Liver (tissue), 9 donors: Measurements from ENCODE around the gene CARTPT. TPM values are rescaled to one million over a fixed set of nuclear protein-coding genes. Genes with fewer than 3 reads are reported as not detected.

ENCODE experiments used
- DNase-seq: peaks from one replicate; pipeline ENCODE4 v3.0.0-alpha.2; 2017; ENCODE audit warnings: low spot score
- H3K27ac ChIP-seq, 2 donors: one replicate each; pipeline ENCODE4 v1.7.0; 2013; ENCODE audit warnings: inconsistent platforms in 2 of 2, low read length in 2 of 2, control low read depth in 1 of 2, low read depth in 1 of 2, mild to moderate bottlenecking in 1 of 2
- H3K27me3 ChIP-seq, 4 donors: one replicate each; pipeline versions ENCODE4 v1.6.1 to v1.7.0; 2013; ENCODE audit warnings: low read length in 3 of 4, inconsistent platforms in 1 of 4, mild to moderate bottlenecking in 1 of 4, moderate library complexity in 1 of 4; ENCODE audit not compliant: control insufficient read depth in 4 of 4, insufficient read depth in 4 of 4
- H3K36me3 ChIP-seq, 4 donors: one replicate each; pipeline versions ENCODE4 v1.6.1 to v1.7.0; 2013; ENCODE audit warnings: low read length in 3 of 4, mild to moderate bottlenecking in 3 of 4, low read depth in 1 of 4, moderate library complexity in 1 of 4; ENCODE audit not compliant: control insufficient read depth in 4 of 4, insufficient read depth in 3 of 4
- H3K4me1 ChIP-seq, 4 donors: one replicate each; pipeline versions ENCODE4 v1.6.1 to v1.7.0; 2013; ENCODE audit warnings: low read length in 3 of 4, mild to moderate bottlenecking in 3 of 4, moderate library complexity in 1 of 4; ENCODE audit not compliant: control insufficient read depth in 4 of 4, insufficient read depth in 4 of 4
- H3K4me3 ChIP-seq, 3 donors: one replicate each; pipeline versions ENCODE4 v1.6.1 to v1.7.0; 2013; ENCODE audit warnings: low read length in 3 of 3, control low read depth in 1 of 3, low read depth in 1 of 3, mild to moderate bottlenecking in 1 of 3
- H3K9ac ChIP-seq, 2 donors: one replicate each; pipeline ENCODE4 v1.7.0; 2013; ENCODE audit warnings: low read length in 2 of 2, mild to moderate bottlenecking in 2 of 2, moderate library complexity in 2 of 2, control low read depth in 1 of 2, low read depth in 1 of 2
- H3K9me3 ChIP-seq, 4 donors: one replicate each; pipeline versions ENCODE4 v1.6.1 to v1.7.0; 2013; ENCODE audit warnings: low read length in 3 of 4; ENCODE audit not compliant: control insufficient read depth in 4 of 4
- ATF3 ChIP-seq: IDR thresholded peaks from 2 replicates; pipeline ENCODE4 v1.6.1; 2016; ENCODE audit warnings: antibody characterized with exemption
- CTCF ChIP-seq: fragments of 150-350 bp; IDR thresholded peaks from 2 replicates; pipeline ENCODE4 v1.5.1; 2017; ENCODE audit warnings: improper control_type of control experiment, low read depth, low read length; ENCODE audit not compliant: missing input control
- EGR1 ChIP-seq, 2 donors: IDR thresholded peaks; 2 replicates each; pipeline ENCODE4 v1.6.1; 2016 to 2018; ENCODE audit warnings: antibody characterized with exemption in 2 of 2, low read depth in 2 of 2
- GABPA ChIP-seq, 2 donors: IDR thresholded peaks in 1 of 2; conservative IDR thresholded peaks in 1 of 2; 2 replicates each; pipeline ENCODE4 v1.6.1; 2016; ENCODE audit warnings: antibody characterized with exemption in 2 of 2, mild to moderate bottlenecking in 1 of 2, moderate library complexity in 1 of 2
- HNF4A ChIP-seq, 2 donors: conservative IDR thresholded peaks; 2 replicates each; pipeline ENCODE4 v1.6.1; 2016; ENCODE audit warnings: antibody characterized with exemption in 2 of 2, mild to moderate bottlenecking in 2 of 2
- HNF4G ChIP-seq: IDR thresholded peaks from 2 replicates; pipeline ENCODE4 v1.6.1; 2016; ENCODE audit warnings: antibody characterized with exemption
- JUND ChIP-seq, 2 donors: IDR thresholded peaks; 2 replicates each; pipeline ENCODE4 v1.6.1; 2016; ENCODE audit warnings: antibody characterized with exemption in 2 of 2
- MAX ChIP-seq: IDR thresholded peaks from 2 replicates; pipeline ENCODE4 v1.6.1; 2016; ENCODE audit warnings: antibody characterized with exemption
- NR2F2 ChIP-seq: IDR thresholded peaks from 2 replicates; pipeline ENCODE4 v1.6.1; 2016; ENCODE audit warnings: antibody characterized with exemption
- RAD21 ChIP-seq, 2 donors: IDR thresholded peaks; 2 replicates each; pipeline ENCODE4 v1.6.1; 2016; ENCODE audit warnings: antibody characterized with exemption in 2 of 2, mild to moderate bottlenecking in 2 of 2
- RXRA ChIP-seq, 2 donors: IDR thresholded peaks; 2 replicates each; pipeline ENCODE4 v1.6.1; 2017 to 2018; ENCODE audit warnings: antibody characterized with exemption in 2 of 2, mild to moderate bottlenecking in 1 of 2
- TAF1 ChIP-seq: conservative IDR thresholded peaks from 2 replicates; pipeline ENCODE4 v1.6.1; 2016; ENCODE audit warnings: antibody characterized with exemption, mild to moderate bottlenecking
- YY1 ChIP-seq: IDR thresholded peaks from 2 replicates; pipeline ENCODE4 v1.6.1; 2016; ENCODE audit warnings: antibody characterized with exemption, mild to moderate bottlenecking
- ZBTB33 ChIP-seq: IDR thresholded peaks from 2 replicates; pipeline ENCODE4 v1.6.1; 2016; ENCODE audit warnings: antibody characterized with exemption
- WGBS: extraction: QIAGEN DNeasy Blood & Tissue Kit; methylation state at CpG from one replicate; pipeline ENCODE4 v1.1.7; 2013; 5-methylcytosine and 5-hydroxymethylcytosine counted together
- polyA plus RNA-seq, 2 donors: library from polyadenylated mRNA; stranded (reverse) in 1 of 2; unstranded in 1 of 2; fragments of 200-250 nt in 1 of 2; fragments of >200 nt in 1 of 2; fragmentation: Nextera tagmentation in 1 of 2; extraction: Ambion mirVana in 1 of 2; gene quantifications; one replicate each; pipeline versions ENCODE4 v1.2.1 to v1.2.3, GENCODE V29; 2013 to 2015
- total RNA-seq, 2 donors: library from RNA; depleted of rRNA; stranded (reverse); fragments of >200 nt; gene quantifications; one replicate each; pipeline ENCODE4 v1.2.3, GENCODE V29; 2014
- donor health status: healthy.
- donor health status: healthy.
- donor health status: healthy.
- donor health status: healthy.
- donor health status: healthy.

Gene CARTPT
- total and polyA plus RNA-seq, 4 donors, result not detected

- no peak for TF ChIP-seq GABPA (IDR thresholded peaks at IDR 0.05 in 1 of 2, conservative IDR thresholded peaks at IDR 0.05 in 1 of 2)
Measured at GRCh38 chr5:71699751-71700150, 19.3 kb upstream of the CARTPT start (continued).

GRCh38 chr5:71700803-71701202, 18.3 kb upstream of the CARTPT start:
- peaks cover 0 to 5% (median 0%) of the 10 kb centered on the region in 4 donors for H3K27me3 ChIP-seq
- TF ChIP-seq RXRA (IDR thresholded peaks at IDR 0.05), result no peak
- TF ChIP-seq YY1, result no peak
- TF ChIP-seq GABPA (IDR thresholded peaks at IDR 0.05 in 1 of 2, conservative IDR thresholded peaks at IDR 0.05 in 1 of 2), result no peak
- no peak for TF ChIP-seq EGR1 (IDR thresholded peaks at IDR 0.05; ENCODE audit: low read depth in 2 of 2)
- no peak for TF ChIP-seq MAX
- TF ChIP-seq ATF3, result no peak
- TF ChIP-seq ZBTB33, result no peak
- no peaks in the 10 kb centered on the region for H3K4me1 ChIP-seq
- H3K27ac ChIP-seq, result no peak overlapping the region
- no peak for DNase-seq
- H3K36me3 ChIP-seq, result no peaks in the 10 kb centered on the region
- no peak overlapping the region for H3K9ac ChIP-seq
- H3K4me3 ChIP-seq, result no peak overlapping the region
- H3K9me3 ChIP-seq, result peaks cover 0 to 1% (median 0%) of the 10 kb centered on the region in 4 donors

- Histone ChIP-seq H3K4me3 (no peak overlapping the region), H3K27me3 (peaks cover 0 to 5% (median 0%) of the 10 kb centered on the region in 4 donors), H3K9me3 (peaks cover 0 to 1% (median 0%) of the 10 kb centered on the region in 4 donors), H3K36me3 (no peaks in the 10 kb centered on the region), H3K4me1 (no peaks in the 10 kb centered on the region), H3K9ac (no peak overlapping the region), H3K27ac (no peak overlapping the region)
- TF ChIP-seq ZBTB33 (no peak), JUND (IDR thresholded peaks at IDR 0.05) (no peak), HNF4A (conservative IDR thresholded peaks at IDR 0.05) (no peak), MAX (no peak), TAF1 (no peak), EGR1 (IDR thresholded peaks at IDR 0.05; ENCODE audit: low read depth in 2 of 2) (no peak)
- no peak for DNase-seq
- WGBS, result 75% methylated on average over 3 of the region's 3 CpGs
Measured at GRCh38 chr5:71701407-71701806, 17.7 kb upstream of the CARTPT start.

GRCh38 chr5:71703941-71704340, 15.1 kb upstream of the CARTPT start:
- no peak for DNase-seq
- Histone ChIP-seq H3K4me3 (no peak overlapping the region), H3K36me3 (no peaks in the 10 kb centered on the region), H3K9ac (no peak overlapping the region), H3K9me3 (peaks cover 0 to 1% (median 0%) of the 10 kb centered on the region in 4 donors), H3K27ac (no peak overlapping the region), H3K4me1 (no peaks in the 10 kb centered on the region), H3K27me3 (peaks cover 0 to 5% (median 0%) of the 10 kb centered on the region in 4 donors)
- no peak for TF ChIP-seq TAF1
- TF ChIP-seq HNF4G, result no peak
- TF ChIP-seq HNF4A (conservative IDR thresholded peaks at IDR 0.05), result no peak
- TF ChIP-seq GABPA (IDR thresholded peaks at IDR 0.05 in 1 of 2, conservative IDR thresholded peaks at IDR 0.05 in 1 of 2), result no peak
- TF ChIP-seq ATF3, result no peak
- TF ChIP-seq NR2F2, result no peak
- TF ChIP-seq RAD21 (IDR thresholded peaks at IDR 0.05), result no peak
- TF ChIP-seq MAX, result no peak
- no peak for TF ChIP-seq JUND (IDR thresholded peaks at IDR 0.05)
- no peak for TF ChIP-seq CTCF
- WGBS, result 51% methylated on average over 4 of the region's 4 CpGs
